ENCODE results near the gene ZNF740.

The ZNF740 gene

DNA sequence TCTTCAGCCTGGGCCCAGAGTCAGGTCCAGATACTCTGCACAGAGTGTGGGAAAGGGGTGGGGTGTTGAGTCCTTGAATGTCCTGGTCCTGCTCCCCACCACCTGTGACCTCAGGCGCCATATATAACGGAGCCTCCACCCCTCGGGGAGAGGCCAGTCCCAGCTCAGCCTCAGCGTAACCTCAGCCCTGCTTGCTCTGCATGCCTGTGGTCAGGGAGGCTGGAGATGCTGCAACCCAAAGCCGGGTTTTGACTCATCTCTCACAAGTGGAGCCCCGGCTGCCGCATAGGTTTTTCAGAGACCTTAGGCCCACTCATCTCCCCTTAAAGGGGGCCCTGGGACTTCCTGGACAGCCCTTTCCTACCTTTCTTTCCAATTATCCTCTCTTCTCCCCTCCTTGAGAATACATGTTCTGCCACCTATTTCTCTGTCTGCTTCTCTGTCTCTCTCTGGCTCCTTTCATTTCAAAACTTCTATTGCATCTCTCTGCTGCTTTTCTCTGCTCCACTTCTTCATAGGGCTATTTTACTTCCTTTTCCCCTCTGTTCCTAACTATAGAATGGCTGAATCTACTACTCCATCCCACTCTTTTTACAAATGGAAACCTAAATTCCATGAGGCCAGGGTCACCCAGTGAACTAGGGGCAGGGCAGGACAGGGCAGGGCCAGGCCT lies 25.4 kb downstream of the ZNF740 start:
- Histone ChIP-seq H3K27ac (ENCODE audit: low read depth, low read length, poor library complexity, severe bottlenecking) (peak overlapping the region; percentile 71), H3K4me3 (ENCODE audit: low read depth, low read length, poor library complexity, severe bottlenecking) (peak overlapping the region; percentile 57), H3K9me2 (ENCODE audit: low read depth, low read length) (no peaks in the 10 kb centered on the region), H3K36me3 (ENCODE audit: insufficient read depth, low read length) (no peaks in the 10 kb centered on the region), H3K27me3 (ENCODE audit: insufficient read depth, low read length) (no peaks in the 10 kb centered on the region), H2AFZ (ENCODE audit: low read length) (no peak overlapping the region), H4K20me1 (ENCODE audit: insufficient read depth, low read length) (no peaks in the 10 kb centered on the region), H3K79me2 (ENCODE audit: insufficient read depth, low read length) (no peaks in the 10 kb centered on the region), H3K9ac (ENCODE audit: low read length) (peak overlapping the region; percentile 59; the same call in 1 of the 2 replicates), H3F3A (ENCODE audit: insufficient read depth, low read length) (no peaks in the 10 kb centered on the region; the same call in 1 of the 2 replicates), H3K4me2 (ENCODE audit: low read length) (peak overlapping the region; percentile 75), H3K4me1 (ENCODE audit: insufficient read depth, low read length, severe bottlenecking) (peaks cover 57% of the 10 kb centered on the region), H3K9me3 (ENCODE audit: low read length) (no peaks in the 10 kb centered on the region)
- no peak for TF ChIP-seq EZH2 (IDR thresholded peaks at IDR 0.05; ENCODE audit: borderline replicate concordance, low read length)
- TF ChIP-seq, protein P1, sequence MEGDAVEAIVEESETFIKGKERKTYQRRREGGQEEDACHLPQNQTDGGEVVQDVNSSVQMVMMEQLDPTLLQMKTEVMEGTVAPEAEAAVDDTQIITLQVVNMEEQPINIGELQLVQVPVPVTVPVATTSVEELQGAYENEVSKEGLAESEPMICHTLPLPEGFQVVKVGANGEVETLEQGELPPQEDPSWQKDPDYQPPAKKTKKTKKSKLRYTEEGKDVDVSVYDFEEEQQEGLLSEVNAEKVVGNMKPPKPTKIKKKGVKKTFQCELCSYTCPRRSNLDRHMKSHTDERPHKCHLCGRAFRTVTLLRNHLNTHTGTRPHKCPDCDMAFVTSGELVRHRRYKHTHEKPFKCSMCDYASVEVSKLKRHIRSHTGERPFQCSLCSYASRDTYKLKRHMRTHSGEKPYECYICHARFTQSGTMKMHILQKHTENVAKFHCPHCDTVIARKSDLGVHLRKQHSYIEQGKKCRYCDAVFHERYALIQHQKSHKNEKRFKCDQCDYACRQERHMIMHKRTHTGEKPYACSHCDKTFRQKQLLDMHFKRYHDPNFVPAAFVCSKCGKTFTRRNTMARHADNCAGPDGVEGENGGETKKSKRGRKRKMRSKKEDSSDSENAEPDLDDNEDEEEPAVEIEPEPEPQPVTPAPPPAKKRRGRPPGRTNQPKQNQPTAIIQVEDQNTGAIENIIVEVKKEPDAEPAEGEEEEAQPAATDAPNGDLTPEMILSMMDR (IDR thresholded peaks at IDR 0.05; ENCODE audit: low read length): no peak

DNA sequence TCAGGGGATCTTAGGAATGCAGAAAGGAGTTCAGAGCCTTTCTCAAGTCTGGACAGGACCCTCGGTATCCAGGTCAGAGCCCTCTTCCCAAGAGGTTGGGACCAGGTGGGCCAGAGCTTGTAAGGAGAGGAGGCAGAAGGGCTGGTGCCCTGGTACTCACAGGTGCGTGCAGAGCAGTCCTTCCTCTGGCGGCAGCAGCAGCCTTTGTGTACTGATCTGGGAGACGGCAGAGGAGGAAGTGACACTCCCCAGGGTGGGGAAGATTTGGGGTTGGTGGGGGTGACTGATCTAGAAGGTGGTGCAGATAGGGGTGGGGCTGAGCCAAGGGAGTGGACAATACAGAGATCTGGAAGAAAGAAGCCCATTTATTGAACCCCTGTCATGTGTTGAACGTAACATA lies 26.5 kb downstream of the ZNF740 start, which contains the start of gene ITGB7:
Gene ITGB7 (minus strand): TSS at position 210 of the 400 bp plus-strand sequence. CDS start 6,808 bp downstream, outside the sequence.
- Histone ChIP-seq H3K9me2 (ENCODE audit: low read depth, low read length) (no peaks in the 10 kb centered on the region), H3K79me2 (ENCODE audit: insufficient read depth, low read length) (no peaks in the 10 kb centered on the region), H3K27me3 (ENCODE audit: insufficient read depth, low read length) (no peaks in the 10 kb centered on the region), H3K9me3 (ENCODE audit: low read length) (no peaks in the 10 kb centered on the region), H2AFZ (ENCODE audit: low read length) (no peak within 1 kb of the TSS), H3K4me2 (ENCODE audit: low read length) (peak within 1 kb of the TSS; percentile 75), H3K9ac (ENCODE audit: low read length) (peak within 1 kb of the TSS; percentile 59; the same call in 1 of the 2 replicates), H3K36me3 (ENCODE audit: insufficient read depth, low read length) (no peaks in the 10 kb centered on the region), H3K4me3 (ENCODE audit: low read depth, low read length, poor library complexity, severe bottlenecking) (peak within 1 kb of the TSS; percentile 57), H3K27ac (ENCODE audit: low read depth, low read length, poor library complexity, severe bottlenecking) (peak within 1 kb of the TSS; percentile 71), H3K4me1 (ENCODE audit: insufficient read depth, low read length, severe bottlenecking) (peaks cover 46% of the 10 kb centered on the region), H4K20me1 (ENCODE audit: insufficient read depth, low read length) (no peaks in the 10 kb centered on the region), H3F3A (ENCODE audit: insufficient read depth, low read length) (no peaks in the 10 kb centered on the region; the same call in 1 of the 2 replicates)
- TF ChIP-seq, protein P1 (IDR thresholded peaks at IDR 0.05; ENCODE audit: low read length): no peak
- no peak for TF ChIP-seq EZH2 (IDR thresholded peaks at IDR 0.05; ENCODE audit: borderline replicate concordance, low read length)

DNA sequence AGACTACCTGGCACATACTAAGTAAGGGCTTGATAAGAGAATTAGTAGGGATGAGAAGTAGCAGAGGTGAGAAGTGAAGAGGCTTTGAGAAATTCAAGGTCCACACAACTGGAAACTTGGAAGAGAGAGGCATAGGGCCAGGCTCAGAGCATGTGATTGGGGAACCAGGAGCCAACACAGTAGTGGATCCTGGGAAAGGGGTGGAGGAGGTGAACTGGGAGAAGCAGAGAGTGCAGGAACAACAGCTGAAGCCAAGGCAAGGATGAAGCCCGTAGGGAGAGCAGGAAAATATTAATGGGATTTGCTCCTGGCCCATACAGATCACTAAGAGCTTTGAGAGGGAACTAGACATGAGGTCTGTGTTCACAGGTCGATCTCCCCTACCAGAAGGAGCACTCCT lies 27.9 kb downstream of the ZNF740 start:
- no peaks in the 10 kb centered on the region; the same call in 1 of the 2 replicates for H3F3A ChIP-seq (ENCODE audit: insufficient read depth, low read length)
- no peaks in the 10 kb centered on the region for H3K79me2 ChIP-seq (ENCODE audit: insufficient read depth, low read length)
- no peaks in the 10 kb centered on the region for H3K9me3 ChIP-seq (ENCODE audit: low read length)
- H3K4me3 ChIP-seq (ENCODE audit: low read depth, low read length, poor library complexity, severe bottlenecking): no peak overlapping the region
- H3K27ac ChIP-seq (ENCODE audit: low read depth, low read length, poor library complexity, severe bottlenecking): peak overlapping the region; percentile 71
- no peak overlapping the region for H2AFZ ChIP-seq (ENCODE audit: low read length)
- H3K9ac ChIP-seq (ENCODE audit: low read length): no peak overlapping the region; the same call in 1 of the 2 replicates
- TF ChIP-seq, protein P1 (IDR thresholded peaks at IDR 0.05; ENCODE audit: low read length): no peak
- TF ChIP-seq EZH2 (IDR thresholded peaks at IDR 0.05; ENCODE audit: borderline replicate concordance, low read length): no peak
- H4K20me1 ChIP-seq (ENCODE audit: insufficient read depth, low read length): no peaks in the 10 kb centered on the region
- H3K9me2 ChIP-seq (ENCODE audit: low read depth, low read length): no peaks in the 10 kb centered on the region
- H3K27me3 ChIP-seq (ENCODE audit: insufficient read depth, low read length): no peaks in the 10 kb centered on the region
- H3K4me2 ChIP-seq (ENCODE audit: low read length): peak overlapping the region; percentile 82
- no peaks in the 10 kb centered on the region for H3K36me3 ChIP-seq (ENCODE audit: insufficient read depth, low read length)
- H3K4me1 ChIP-seq (ENCODE audit: insufficient read depth, low read length, severe bottlenecking): peaks cover 44% of the 10 kb centered on the region
